Neural progenitor cell (in vitro differentiated cells): ENCODE results near the gene BUD31. TPM values are rescaled to one million over a fixed set of nuclear protein-coding genes. Genes with fewer than 3 reads are reported as not detected.

Experiments used
- DNase-seq: peaks from one replicate; pipeline ENCODE4 v3.0.0-alpha.2; 2016; ENCODE audit warnings: low spot score
- H2AFZ ChIP-seq: fragments of 200-600 bp; sonication (generic); replicated peaks from 2 replicates; pipeline ENCODE4 v1.6.1; 2016; ENCODE audit warnings: antibody characterized with exemption
- H3F3A ChIP-seq: fragments of 200-600 bp; sonication (generic); 2 replicates; pipeline ENCODE4 v1.6.1; 2016; ENCODE audit warnings: antibody characterized with exemption, low read depth
- H3K27ac ChIP-seq: fragments of 200-600 bp; sonication (generic); 2 replicates; pipeline ENCODE4 v1.5.1; 2016; ENCODE audit warnings: mild to moderate bottlenecking
- H3K27me3 ChIP-seq: fragments of 200-600 bp; sonication (generic); 2 replicates; pipeline ENCODE4 v1.6.1; 2016; ENCODE audit warnings: mild to moderate bottlenecking, moderate library complexity
- H3K36me3 ChIP-seq: fragments of 200-600 bp; sonication (generic); 2 replicates; pipeline ENCODE4 v1.5.1; 2016
- H3K4me1 ChIP-seq: fragments of 200-600 bp; sonication (generic); 2 replicates; pipeline ENCODE4 v1.6.1; 2016; ENCODE audit warnings: mixed run types
- H3K4me2 ChIP-seq: fragments of 200-600 bp; sonication (generic); 2 replicates; pipeline ENCODE4 v1.6.1; 2016
- H3K4me3 ChIP-seq: fragments of 200-600 bp; sonication (generic); 2 replicates; pipeline ENCODE4 v1.5.1; 2016
- H3K79me2 ChIP-seq: fragments of 200-600 bp; sonication (generic); 2 replicates; pipeline ENCODE4 v1.6.1; 2016; ENCODE audit warnings: low read depth
- H3K9ac ChIP-seq: fragments of 200-600 bp; sonication (generic); 2 replicates; pipeline ENCODE4 v1.6.1; 2016
- H3K9me3 ChIP-seq: fragments of 200-600 bp; sonication (generic); 2 replicates; pipeline ENCODE4 v1.5.1; 2016; ENCODE audit warnings: low read depth
- H4K20me1 ChIP-seq: fragments of 200-600 bp; sonication (generic); 2 replicates; pipeline ENCODE4 v1.6.1; 2016; ENCODE audit warnings: low read depth
- H3K27ac Mint-ChIP-seq: 3 replicates; pipeline ENCODE4 v1.8.0; 2021; ENCODE audit warnings: mixed read lengths
- H3K27me3 Mint-ChIP-seq: 2 replicates; pipeline ENCODE4 v1.8.0; 2022; ENCODE audit warnings: low read depth, mild to moderate bottlenecking, inconsistent platforms, moderate library complexity, mixed read lengths; ENCODE audit not compliant: insufficient read depth
- H3K36me3 Mint-ChIP-seq: 3 replicates; pipeline ENCODE4 v1.8.0; 2021; ENCODE audit warnings: mixed read lengths
- H3K4me1 Mint-ChIP-seq: 3 replicates; pipeline ENCODE4 v1.8.0; 2021; ENCODE audit warnings: mixed read lengths
- H3K4me3 Mint-ChIP-seq: 3 replicates; pipeline ENCODE4 v1.8.0; 2021; ENCODE audit warnings: mild to moderate bottlenecking, moderate library complexity, mixed read lengths
- H3K9me3 Mint-ChIP-seq: 3 replicates; pipeline ENCODE4 v1.8.0; 2020; ENCODE audit warnings: mixed read lengths
- CTCF ChIP-seq: fragments of 200-600 bp; sonication (generic); IDR thresholded peaks from 2 replicates; pipeline ENCODE4 v1.5.1; 2017; ENCODE audit warnings: antibody characterized with exemption, mild to moderate bottlenecking
- EZH2 ChIP-seq: fragments of 200-600 bp; sonication (generic); IDR thresholded peaks from 2 replicates; pipeline ENCODE4 v1.6.1; 2017; ENCODE audit warnings: antibody characterized with exemption, mild to moderate bottlenecking, moderate library complexity
- EZH2phosphoT487 ChIP-seq: fragments of 200-600 bp; sonication (generic); IDR thresholded peaks from 2 replicates; pipeline ENCODE4 v1.6.1; 2017; ENCODE audit warnings: antibody characterized with exemption
- total RNA-seq: library from RNA; depleted of rRNA; stranded (reverse); fragments of >200 nt; gene quantifications from 2 replicates; pipeline ENCODE4 v1.2.3, GENCODE V29; 2015; ENCODE audit warnings: low replicate concordance

BUD31 gene
- total RNA-seq, 1 donor from 2014 or later, result 98.2 TPM

GRCh38 chr7:99393355-99394187 is 15.2 kb upstream of the BUD31 start:
- Mint-ChIP-seq H3K4me1 (peaks cover 10% of the 10 kb centered on the region), H3K4me3 (peak overlapping the region; percentile 93), H3K27me3 (peaks cover 6% of the 10 kb centered on the region), H3K36me3 (peaks cover 12% of the 10 kb centered on the region), H3K9me3 (no peaks in the 10 kb centered on the region), H3K27ac (peak overlapping the region; percentile 74)
- Histone ChIP-seq H3K36me3 (no peaks in the 10 kb centered on the region), H3K79me2 (no peaks in the 10 kb centered on the region), H3K4me1 (peaks cover 8% of the 10 kb centered on the region), H4K20me1 (peaks cover 24% of the 10 kb centered on the region), H3K4me2 (peak overlapping the region; percentile 77), H3K9ac (no peak overlapping the region), H3K27me3 (no peaks in the 10 kb centered on the region), H3F3A (peaks cover 53% of the 10 kb centered on the region), H2AFZ (peak overlapping the region; percentile 53), H3K4me3 (peak overlapping the region; percentile 62), H3K9me3 (no peaks in the 10 kb centered on the region), H3K27ac (peak overlapping the region; percentile 62)
- peak; percentile 95 for DNase-seq
- TF ChIP-seq CTCF (no peak), EZH2 (no peak), EZH2phosphoT487 (no peak)

DNA sequence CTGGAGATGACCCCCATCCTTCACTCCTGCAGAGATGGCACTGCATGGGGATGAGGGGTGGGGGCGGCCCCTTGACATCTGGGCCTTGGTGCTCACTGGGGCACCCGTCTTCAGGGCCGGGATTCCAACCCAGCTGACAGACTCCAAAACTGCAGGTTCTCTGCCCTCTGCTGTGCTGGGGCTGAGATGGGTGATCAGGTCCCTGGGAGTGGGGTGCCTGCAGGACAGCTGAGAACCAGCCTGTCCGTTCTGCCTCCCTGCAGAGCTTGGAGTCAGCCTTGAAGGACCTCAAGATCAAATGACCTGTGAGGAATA is 14.6 kb upstream of the BUD31 start:
- Mint-ChIP-seq H3K9me3 (no peaks in the 10 kb centered on the region), H3K27ac (no peak overlapping the region), H3K4me1 (peaks cover 10% of the 10 kb centered on the region), H3K36me3 (peaks cover 16% of the 10 kb centered on the region), H3K27me3 (peaks cover 8% of the 10 kb centered on the region), H3K4me3 (peak overlapping the region; percentile 30)
- Histone ChIP-seq H2AFZ (no peak overlapping the region), H3K36me3 (no peaks in the 10 kb centered on the region), H3K9ac (no peak overlapping the region), H3F3A (peaks cover 53% of the 10 kb centered on the region), H3K4me1 (peaks cover 8% of the 10 kb centered on the region), H3K4me2 (peak overlapping the region; percentile 77), H3K79me2 (no peaks in the 10 kb centered on the region), H3K9me3 (no peaks in the 10 kb centered on the region), H3K27ac (no peak overlapping the region), H3K4me3 (no peak overlapping the region), H3K27me3 (no peaks in the 10 kb centered on the region), H4K20me1 (peaks cover 28% of the 10 kb centered on the region)
- no peak for DNase-seq
- TF ChIP-seq EZH2 (no peak), EZH2phosphoT487 (no peak), CTCF (no peak)

DNA sequence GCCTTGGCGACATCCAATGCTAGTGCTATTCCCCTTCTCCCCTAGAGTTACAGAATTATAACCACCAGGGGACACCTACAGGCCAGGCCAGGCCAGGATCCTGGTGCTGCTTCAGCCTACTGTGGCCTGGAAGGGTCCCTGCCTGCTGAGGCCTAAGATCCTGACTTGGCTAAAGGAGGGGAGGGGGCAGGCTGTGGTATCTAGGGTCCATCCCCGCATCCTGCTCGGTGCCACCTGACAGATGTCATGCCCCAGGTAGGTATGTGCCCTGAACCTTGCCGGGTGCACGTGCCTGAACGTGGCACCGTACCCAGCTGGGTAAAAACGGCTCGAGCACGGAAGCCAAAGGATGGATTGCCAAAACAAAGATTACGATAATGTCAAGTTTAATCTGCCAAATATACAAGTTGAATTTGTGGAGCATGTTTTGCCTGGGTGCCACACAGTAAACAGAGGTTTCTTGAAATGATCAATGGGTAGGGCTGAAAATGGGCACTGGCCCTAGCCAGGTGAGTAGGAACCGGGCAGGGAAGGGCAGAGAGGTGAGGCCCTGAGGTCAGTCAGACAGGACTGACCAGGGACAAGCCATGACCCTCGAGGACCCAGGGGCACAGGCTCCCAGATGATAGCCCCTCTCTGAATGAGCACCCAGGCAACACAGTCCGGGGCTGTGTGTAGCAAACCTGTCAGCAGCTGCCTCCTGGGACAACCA is 13.0 kb upstream of the BUD31 start:
- no peak for DNase-seq
- H3K27ac Mint-ChIP-seq, result no peak overlapping the region
- no peak overlapping the region for H3K4me3 Mint-ChIP-seq
- H3F3A ChIP-seq, result peaks cover 53% of the 10 kb centered on the region
- peaks cover 28% of the 10 kb centered on the region for H4K20me1 ChIP-seq
- no peak overlapping the region for H3K9ac ChIP-seq
- H3K27me3 ChIP-seq, result no peaks in the 10 kb centered on the region
- H3K4me1 ChIP-seq, result peaks cover 8% of the 10 kb centered on the region
- no peaks in the 10 kb centered on the region for H3K79me2 ChIP-seq
- H3K36me3 ChIP-seq, result no peaks in the 10 kb centered on the region
- H3K4me3 ChIP-seq, result no peak overlapping the region
- peaks cover 8% of the 10 kb centered on the region for H3K27me3 Mint-ChIP-seq
- TF ChIP-seq EZH2phosphoT487 (no peak), CTCF (no peak), EZH2 (no peak)
- peaks cover 16% of the 10 kb centered on the region for H3K36me3 Mint-ChIP-seq
- H2AFZ ChIP-seq, result no peak overlapping the region
- H3K27ac ChIP-seq, result no peak overlapping the region
- H3K4me1 Mint-ChIP-seq, result peaks cover 10% of the 10 kb centered on the region
- H3K9me3 Mint-ChIP-seq, result no peaks in the 10 kb centered on the region
- H3K9me3 ChIP-seq, result no peaks in the 10 kb centered on the region
- H3K4me2 ChIP-seq, result no peak overlapping the region
